22Rv1 (cell line): ENCODE measurements around the gene CNTN2.

Experiments used
- H3K27ac ChIP-seq: fragments of 450-650 bp; 2 replicates; pipeline ENCODE4 v1.5.1; 2017
- CTCF ChIP-seq: fragments of 450-650 bp; IDR thresholded peaks from 2 replicates; pipeline ENCODE4 v1.5.1; 2017; ENCODE audit warnings: mild to moderate bottlenecking
- ZFX ChIP-seq: fragments of 450-650 bp; IDR thresholded peaks from 2 replicates; pipeline ENCODE4 v1.6.1; 2017; ENCODE audit warnings: antibody characterized with exemption, borderline replicate concordance

The CNTN2 gene

GRCh38 chr1:205003358-205004131, 39.5 kb upstream of the CNTN2 start:
- TF ChIP-seq ZFX, result no peak
- TF ChIP-seq CTCF, result no peak

GRCh38 chr1:205004351-205004750, 38.7 kb upstream of the CNTN2 start:
- H3K27ac ChIP-seq, result peak overlapping the region; percentile 57
- TF ChIP-seq CTCF (no peak), ZFX (no peak)

More at GRCh38 chr1:205003358-205004131, 39.5 kb upstream of the CNTN2 start:
- H3K27ac ChIP-seq, result peak overlapping the region; percentile 57

DNA sequence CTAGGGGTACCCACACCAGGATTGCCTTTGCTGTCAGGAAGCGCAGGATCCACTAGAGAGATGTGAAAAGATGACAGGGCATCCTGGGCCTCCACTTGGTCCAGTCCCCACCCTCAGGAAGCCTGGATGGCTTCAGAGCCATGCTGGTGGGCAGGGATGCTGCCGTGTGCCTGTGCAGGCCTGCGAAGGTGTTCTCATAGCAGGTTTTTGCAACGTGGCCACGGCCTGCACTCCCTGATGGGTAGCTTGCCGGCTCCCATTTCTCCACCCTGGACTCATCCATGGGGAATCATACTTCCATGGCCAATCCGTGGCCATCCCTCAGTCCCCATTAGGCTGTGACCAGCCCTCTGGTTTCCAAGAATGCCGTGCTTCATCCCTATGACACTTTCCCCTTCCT, 34.1 kb upstream of the CNTN2 start:
- H3K27ac ChIP-seq, result no peak overlapping the region
- TF ChIP-seq ZFX (no peak), CTCF (no peak)

DNA sequence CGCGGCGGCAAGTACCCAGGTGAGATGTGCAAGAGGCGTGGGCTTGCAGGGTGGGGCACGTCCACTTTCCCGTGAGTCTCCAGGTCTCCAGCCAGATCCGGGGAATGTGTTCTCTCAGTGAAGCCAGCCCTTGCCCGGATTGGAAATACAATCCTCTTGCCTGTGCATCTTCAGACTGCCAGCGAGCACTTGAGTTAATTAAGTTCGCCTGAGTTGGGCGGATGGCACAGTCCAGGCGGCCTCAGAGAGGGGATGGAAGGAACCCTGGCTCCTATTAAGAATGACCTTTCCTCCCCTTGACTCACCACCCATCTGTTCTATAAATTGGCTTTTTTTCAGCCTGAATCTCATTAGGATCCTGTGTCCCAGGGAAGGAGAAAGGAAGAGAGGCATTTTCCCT, 33.3 kb upstream of the CNTN2 start:
- TF ChIP-seq ZFX (no peak), CTCF (no peak)
- no peak overlapping the region for H3K27ac ChIP-seq

DNA sequence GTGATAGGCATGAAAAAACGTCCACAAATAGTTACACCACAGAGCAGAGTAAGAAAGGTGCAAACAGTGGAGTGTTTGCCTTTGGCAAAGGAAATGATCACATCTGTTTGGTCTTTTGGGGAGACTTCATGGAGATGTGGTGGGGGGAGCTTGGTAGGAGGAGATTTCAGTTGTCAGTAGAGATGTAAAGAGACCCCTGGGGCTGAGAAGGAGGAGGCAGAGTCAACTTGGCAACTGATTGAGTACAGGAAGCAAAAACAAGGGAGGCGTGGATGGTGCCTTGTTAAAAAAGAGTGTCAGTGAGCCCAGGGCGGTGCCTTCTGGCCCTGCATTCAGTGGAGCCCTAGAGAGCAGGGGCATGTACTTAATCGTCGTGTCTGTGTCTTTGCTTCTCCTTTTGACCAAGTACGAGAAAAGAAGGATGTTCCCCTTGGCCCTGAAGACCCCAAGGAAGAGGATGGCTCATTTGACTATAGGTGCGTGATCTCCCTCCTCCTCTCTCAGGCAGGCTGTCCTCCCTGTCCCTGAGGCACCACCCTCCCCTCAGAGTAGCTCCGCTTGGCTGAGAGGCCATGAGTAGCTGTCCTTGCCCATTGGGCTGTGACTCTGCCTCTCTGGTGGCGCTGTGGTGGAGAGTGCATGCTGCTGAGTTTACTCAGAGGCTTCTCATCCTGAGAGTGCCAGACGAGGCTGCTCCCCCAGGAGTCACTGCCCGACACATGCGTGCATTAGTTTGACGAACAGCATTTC, 30.4 kb upstream of the CNTN2 start:
- TF ChIP-seq CTCF (no peak), ZFX (no peak)
- no peak overlapping the region for H3K27ac ChIP-seq

- H3K27ac ChIP-seq, result no peak overlapping the region
- TF ChIP-seq ZFX (no peak), CTCF (no peak)
Measured at GRCh38 chr1:205013683-205014367, 29.2 kb upstream of the CNTN2 start.

DNA sequence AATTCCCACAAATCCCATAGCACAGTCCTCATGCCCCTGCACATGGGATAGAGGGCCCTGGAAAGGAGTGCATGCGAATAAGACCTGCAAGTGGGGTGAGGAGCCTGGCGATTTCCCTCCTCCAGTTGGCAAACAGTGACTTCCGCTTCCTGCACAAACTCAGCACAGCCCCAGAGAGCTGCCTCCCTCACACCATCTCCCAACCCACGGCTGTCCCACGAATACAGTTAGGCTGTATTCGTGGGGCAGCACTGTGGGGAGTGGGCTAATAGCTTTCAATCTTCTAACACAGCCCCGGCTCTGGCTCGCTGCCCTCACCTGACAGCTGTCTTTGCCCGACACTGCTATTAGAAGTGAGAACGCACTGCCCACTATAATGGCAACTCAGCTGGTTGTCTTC, 28.2 kb upstream of the CNTN2 start:
- TF ChIP-seq ZFX (no peak), CTCF (no peak)
- no peak overlapping the region for H3K27ac ChIP-seq
